GM21737 (cell line): Measurements from ENCODE around the gene SLC5A6.

Experiments used
- ATAC-seq: cut with Tn5 transposase; IDR thresholded peaks from one replicate; pipeline ENCODE4 v1.9.1; 2021; ENCODE audit warnings: mild to moderate bottlenecking, moderate library complexity; ENCODE audit not compliant: unreplicated experiment

Gene SLC5A6

DNA sequence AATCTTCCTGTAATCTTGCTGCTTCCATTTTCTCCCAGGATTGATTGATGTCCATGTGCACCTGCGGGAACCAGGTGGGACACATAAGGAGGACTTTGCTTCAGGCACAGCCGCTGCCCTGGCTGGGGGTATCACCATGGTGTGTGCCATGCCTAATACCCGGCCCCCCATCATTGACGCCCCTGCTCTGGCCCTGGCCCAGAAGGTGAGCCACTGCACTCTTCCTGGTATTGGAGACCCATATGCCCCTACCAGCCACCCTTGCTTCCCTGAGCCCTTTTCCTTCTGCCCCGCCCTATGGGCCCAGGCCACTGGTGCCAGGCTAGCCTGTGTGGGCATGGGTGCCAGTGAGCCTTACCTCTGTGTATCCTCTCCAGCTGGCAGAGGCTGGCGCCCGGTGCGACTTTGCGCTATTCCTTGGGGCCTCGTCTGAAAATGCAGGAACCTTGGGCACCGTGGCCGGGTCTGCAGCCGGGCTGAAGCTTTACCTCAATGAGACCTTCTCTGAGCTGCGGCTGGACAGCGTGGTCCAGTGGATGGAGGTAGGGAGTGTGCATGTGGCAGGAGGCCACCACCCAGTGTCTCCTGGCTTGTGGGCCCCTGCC is 25.4 kb upstream of the SLC5A6 start:
- ATAC-seq: no peak

DNA sequence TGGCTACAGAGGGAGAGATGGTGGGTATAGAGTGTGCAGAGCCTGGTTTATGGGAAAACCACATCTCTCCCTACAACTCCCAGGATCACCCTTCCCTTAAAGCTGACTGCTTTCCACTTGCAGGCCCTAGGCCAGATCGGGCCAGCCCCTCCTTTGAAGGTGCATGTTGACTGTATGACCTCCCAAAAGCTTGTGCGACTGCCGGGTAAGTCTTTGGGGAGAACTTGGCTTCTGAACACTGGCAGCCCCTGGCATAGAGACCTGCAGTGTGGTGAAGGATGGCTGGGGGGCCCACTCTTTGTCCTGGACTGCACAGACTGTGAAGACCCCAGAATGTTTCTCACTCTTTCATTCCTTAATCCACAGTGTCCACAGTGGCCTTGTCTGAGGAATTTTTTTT is 24.6 kb upstream of the SLC5A6 start:
- no peak for ATAC-seq

DNA sequence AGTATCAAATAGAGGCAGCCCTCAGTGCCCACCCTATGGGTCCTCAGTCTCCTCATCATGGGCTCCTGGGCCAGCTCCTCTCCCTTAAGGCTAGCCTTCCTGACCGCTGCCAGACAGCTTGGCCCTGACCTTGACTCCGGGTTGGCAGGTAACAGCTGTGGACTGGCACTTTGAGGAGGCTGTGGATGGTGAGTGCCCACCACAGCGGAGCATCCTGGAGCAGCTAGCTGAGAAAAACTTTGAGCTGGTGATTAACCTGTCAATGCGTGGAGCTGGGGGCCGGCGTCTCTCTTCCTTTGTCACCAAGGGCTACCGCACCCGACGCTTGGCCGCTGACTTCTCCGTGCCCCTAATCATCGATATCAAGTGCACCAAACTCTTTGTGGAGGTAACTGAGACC is 24.1 kb upstream of the SLC5A6 start:
- no peak for ATAC-seq

DNA sequence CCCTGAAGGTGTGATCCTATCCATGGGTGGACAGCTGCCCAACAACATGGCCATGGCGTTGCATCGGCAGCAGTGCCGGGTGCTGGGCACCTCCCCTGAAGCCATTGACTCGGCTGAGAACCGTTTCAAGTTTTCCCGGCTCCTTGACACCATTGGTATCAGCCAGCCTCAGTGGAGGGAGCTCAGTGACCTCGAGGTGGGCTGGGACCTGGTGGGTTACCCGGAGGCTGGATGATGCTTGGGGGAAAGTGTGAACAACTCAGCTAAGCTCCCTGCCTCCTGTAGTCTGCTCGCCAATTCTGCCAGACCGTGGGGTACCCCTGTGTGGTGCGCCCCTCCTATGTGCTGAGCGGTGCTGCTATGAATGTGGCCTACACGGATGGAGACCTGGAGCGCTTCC is 21.3 kb upstream of the SLC5A6 start:
- no peak for ATAC-seq

DNA sequence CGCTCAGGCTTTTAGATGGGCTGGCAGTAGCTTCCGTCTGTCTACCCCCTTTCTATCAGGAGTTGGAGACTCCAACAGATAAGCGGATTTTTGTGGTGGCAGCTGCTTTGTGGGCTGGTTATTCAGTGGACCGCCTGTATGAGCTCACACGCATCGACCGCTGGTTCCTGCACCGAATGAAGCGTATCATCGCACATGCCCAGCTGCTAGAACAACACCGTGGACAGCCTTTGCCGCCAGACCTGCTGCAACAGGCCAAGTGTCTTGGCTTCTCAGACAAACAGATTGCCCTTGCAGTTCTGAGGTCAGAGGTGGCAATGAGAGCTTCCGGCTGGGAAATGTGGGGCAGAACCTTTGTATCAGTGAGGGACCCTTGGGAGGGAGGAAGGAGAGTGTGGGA is 19.9 kb upstream of the SLC5A6 start:
- no peak for ATAC-seq

DNA sequence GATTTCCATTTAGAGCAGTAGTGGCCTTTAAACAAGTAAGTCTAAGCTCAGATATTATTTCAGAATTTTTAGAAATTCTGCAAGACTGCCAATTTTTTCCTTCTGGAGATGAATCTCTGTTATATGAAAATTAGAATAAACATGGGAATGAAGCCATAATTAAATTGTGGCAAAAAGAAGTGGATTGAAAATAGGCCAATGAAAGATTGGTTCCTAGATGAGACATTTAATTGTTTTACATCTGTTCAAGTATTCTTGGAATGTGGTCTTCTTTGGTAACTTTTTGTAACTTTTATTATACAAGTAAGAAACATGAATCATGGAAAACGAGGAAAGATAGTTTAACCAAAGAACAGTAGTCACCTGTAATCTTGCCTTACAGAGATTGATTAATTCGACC is 15.4 kb upstream of the SLC5A6 start:
- no peak for ATAC-seq

DNA sequence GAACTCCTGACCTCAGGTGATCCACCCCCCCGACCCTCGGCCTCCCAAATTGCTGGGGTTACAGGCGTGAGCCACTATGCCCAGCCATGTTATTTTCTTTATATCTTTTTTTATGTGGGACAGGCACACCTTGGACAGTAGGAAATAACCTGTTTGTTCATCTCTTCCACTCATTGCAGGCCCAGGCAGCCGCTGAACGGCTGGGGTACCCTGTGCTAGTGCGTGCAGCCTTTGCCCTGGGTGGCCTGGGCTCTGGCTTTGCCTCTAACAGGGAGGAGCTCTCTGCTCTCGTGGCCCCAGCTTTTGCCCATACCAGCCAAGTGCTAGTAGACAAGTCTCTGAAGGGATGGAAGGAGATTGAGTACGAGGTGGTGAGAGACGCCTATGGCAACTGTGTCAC is 13.5 kb upstream of the SLC5A6 start:
- no peak for ATAC-seq

DNA sequence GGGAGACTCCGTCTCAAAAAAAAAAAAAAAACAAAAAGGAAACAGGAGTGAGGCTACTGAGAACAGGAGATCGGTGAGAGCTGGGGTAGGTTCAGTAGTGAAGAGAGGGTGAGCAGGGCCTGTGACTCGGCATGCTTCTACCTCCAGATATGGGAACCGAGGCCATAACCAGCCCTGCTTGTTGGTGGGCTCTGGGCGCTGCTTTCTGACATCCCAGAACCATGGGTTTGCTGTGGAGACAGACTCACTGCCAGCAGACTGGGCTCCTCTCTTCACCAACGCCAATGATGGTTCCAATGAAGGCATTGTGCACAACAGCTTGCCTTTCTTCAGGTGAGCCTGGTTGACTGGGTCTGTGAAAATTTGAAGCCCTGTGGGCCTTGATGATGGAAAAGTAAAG is 11.3 kb upstream of the SLC5A6 start:
- ATAC-seq: no peak

DNA sequence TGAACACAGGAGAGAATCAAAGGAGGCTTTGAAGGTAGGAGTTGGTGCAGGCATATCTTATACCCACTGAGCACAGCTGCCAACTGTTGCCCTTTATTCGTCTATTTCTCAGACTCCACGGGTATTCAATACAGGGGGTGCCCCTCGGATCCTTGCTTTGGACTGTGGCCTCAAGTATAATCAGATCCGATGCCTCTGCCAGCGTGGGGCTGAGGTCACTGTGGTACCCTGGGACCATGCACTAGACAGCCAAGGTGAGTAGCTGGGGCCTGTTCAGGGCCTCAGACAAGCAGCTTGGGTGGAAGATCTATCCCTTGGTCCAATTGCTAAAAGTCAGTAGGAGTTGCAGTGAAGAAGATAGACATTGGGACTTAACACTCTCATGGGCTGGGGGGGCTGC is 10.3 kb upstream of the SLC5A6 start:
- no peak for ATAC-seq

DNA sequence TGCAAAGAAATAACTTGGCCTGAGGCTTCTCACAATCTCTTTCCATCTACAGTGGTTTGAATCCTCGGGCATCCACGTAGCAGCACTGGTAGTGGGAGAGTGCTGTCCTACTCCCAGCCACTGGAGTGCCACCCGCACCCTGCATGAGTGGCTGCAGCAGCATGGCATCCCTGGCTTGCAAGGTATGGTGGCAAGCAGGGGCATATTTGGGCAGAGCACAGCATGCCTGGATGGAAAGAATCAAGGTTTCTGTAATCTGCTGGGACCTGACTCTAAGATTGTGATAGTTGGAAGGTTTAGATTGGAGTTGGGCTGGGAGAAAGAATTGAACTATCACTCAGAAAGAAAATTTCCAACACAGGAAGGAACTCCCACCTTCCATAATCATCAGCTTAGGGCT is 9.1 kb upstream of the SLC5A6 start:
- no peak for ATAC-seq

DNA sequence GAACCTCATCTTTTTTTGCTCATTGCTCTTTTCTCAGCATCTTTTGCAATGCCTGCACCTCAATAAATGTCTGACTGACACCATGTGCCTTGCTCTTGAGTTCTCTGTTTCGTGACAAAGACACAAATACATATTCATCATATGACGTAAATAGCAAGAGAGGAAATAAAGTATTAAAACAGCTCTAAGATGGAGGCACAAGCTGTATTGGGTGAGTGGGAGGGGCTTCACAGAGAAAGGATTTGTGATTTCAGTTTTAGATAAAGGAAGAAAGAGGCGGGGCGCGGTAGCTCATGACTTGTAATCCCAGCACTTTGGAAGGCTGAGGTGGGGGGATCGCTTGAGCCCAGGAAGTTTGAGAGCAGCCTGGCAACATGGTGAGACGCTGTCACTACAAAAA is 8.0 kb upstream of the SLC5A6 start:
- ATAC-seq: no peak

DNA sequence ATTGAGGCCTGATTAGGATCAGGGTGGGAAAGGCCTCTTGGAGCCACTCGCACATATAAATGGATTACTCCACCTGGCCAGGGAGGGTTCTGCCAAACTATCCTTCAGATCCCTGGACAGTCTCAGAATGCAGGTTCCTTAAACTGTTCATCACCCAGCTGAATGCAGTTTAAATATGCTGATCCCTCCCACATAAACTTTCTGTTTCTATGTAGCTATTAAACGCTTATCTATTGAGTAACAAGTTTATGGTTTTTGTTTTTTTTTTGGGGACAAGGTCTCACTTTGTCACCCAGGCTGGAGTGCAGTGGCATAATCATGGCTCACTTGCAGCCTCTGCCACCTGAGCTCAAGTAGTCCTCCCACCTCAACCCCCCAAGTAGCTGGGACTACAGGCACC is 7.0 kb upstream of the SLC5A6 start:
- no peak for ATAC-seq

DNA sequence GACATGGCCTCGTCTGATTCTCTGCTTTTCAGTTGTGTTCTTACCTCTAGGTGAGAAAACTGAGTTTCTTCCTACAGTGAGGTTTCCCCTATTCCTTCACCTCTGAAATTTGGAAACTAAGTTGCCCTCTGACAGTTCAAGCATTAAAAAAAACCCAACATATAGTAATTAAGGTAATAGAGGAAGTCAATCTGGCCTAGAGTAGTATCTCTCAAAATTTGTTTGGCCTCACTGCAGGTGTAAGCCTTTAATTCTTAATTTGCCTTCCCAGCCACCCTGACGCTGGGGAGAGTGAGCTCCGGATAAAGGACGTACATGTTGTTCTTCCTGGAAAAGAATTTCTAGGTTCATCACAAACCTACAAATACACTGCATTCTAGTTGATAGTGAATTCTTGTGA is 6.5 kb upstream of the SLC5A6 start:
- no peak for ATAC-seq

DNA sequence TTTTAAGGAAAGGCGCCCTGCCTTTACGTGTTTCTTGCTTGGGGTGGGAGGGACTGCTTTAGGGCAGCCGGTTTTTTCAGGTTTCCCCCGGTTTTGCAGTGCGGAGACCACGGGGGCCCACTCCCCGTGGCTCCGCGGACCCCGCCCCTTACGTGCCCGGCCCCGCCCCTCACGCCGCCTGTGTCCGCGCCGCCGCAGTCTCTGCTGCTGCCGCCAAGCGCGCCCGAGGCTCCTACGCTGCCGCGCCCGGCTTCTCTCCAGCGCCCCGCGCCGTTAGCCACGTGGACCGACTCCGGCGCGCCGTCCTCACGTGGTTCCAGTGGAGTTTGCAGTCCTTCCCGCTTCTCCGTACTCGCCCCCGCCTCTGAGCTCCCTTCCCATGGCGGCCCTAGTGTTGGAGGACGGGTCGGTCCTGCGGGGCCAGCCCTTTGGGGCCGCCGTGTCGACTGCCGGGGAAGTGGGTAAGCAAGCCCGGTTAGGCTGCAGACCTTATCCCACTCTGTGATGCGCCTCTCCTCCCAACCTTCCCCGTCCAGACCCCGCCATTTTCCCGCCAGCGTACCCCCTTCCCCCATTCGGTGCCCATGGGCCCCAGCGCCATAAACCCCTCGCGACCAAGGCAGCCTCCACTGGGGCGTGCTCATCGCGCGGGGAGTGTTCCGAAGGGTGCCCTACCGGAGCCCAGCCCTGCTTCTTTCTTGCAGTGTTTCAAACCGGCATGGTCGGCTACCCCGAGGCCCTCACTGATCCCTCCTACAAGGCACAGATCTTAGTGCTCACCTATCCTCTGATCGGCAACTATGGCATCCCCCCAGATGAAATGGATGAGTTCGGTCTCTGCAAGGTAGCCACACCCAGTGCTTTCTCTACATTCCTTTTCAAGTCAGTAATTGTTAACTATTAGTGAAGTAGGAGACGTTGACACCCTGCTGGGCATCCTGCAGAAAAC is 5.4 kb upstream of the SLC5A6 start, which contains the start of gene CAD:
TSS of gene CAD (plus strand) at position 197 of the 949 bp plus-strand sequence. CDS start at position 380, 183 bp downstream.
- peak; percentile 77 for ATAC-seq

DNA sequence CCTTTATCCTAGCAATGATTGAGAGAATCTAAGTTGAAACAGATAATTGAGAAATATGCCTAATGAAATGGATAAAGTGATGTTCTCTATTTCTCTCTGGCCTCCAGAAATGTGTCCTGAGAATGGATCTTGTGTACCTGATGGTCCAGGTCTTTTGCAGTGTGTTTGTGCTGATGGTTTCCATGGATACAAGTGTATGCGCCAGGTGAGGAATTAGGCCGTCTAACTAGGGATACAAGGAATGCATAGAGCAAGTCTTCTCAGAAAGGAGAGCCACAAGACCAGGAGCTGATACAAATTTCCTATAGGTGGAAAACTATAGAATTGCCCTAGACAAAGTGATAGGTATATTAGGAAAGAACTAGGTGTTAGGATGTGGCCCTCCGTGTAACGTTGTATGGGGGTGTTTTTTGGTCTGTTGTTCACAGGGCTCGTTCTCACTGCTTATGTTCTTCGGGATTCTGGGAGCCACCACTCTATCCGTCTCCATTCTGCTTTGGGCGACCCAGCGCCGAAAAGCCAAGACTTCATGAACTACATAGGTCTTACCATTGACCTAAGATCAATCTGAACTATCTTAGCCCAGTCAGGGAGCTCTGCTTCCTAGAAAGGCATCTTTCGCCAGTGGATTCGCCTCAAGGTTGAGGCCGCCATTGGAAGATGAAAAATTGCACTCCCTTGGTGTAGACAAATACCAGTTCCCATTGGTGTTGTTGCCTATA is 4.5 kb upstream of the SLC5A6 start:
- ATAC-seq: no peak

DNA sequence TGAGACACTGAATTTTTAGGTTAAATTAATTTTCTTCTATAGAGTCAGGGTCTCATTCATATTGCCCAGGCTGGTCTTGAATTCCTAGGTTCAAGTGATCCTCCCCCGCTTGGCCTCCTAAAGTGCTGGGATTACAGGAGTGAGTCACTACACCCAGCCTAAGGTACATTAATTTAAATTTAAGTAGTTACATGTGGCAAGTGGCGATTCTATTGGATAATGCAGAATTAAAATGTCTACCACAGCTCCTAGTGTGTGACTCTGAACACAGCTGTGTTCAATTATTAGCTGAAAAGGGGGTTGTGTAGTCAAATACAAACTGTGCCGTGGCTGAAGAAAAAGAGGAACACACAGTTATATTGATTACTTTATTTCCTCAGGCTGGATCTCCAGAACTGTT is 2.9 kb upstream of the SLC5A6 start:
- ATAC-seq: no peak

DNA sequence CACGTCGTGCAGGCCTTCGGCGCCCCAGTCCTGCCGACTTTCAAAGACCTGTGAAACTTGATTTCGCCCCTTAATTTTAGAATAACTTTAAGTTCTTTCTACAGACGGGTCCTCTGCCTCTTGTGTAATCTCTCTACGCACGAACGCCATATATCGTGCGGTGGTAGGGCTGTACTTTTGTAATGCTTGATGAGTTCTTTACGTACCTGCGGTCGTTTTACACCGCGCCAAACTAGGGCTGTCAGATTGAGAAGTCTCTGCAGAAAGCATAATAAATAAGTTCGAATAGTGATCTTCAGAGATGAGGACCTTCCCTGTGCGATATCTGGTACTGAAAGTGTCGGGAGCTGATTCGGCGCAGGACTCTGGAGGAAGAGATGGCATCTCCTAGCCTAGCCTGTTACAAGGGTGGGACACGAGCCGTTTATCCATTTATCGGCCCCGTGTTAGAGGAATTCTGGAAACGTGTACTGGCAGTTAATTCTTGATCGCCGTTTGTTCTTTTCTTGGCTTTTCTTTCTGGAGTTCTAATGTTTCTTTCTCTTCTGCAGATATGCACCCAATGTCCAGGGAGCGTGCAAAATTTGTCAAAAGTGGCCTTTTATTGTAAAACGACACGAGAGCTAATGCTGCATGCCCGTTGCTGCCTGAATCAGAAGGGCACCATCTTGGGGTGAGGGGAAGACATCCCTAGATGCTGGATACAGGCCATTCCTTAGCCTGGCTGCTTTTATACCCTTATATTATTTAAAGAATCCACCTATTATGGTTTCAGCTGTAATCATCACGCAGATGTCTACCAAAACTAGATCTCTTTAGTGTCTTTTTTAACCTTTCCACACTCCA is 781 bp upstream of the SLC5A6 start:
- peak; percentile 5 for ATAC-seq

DNA sequence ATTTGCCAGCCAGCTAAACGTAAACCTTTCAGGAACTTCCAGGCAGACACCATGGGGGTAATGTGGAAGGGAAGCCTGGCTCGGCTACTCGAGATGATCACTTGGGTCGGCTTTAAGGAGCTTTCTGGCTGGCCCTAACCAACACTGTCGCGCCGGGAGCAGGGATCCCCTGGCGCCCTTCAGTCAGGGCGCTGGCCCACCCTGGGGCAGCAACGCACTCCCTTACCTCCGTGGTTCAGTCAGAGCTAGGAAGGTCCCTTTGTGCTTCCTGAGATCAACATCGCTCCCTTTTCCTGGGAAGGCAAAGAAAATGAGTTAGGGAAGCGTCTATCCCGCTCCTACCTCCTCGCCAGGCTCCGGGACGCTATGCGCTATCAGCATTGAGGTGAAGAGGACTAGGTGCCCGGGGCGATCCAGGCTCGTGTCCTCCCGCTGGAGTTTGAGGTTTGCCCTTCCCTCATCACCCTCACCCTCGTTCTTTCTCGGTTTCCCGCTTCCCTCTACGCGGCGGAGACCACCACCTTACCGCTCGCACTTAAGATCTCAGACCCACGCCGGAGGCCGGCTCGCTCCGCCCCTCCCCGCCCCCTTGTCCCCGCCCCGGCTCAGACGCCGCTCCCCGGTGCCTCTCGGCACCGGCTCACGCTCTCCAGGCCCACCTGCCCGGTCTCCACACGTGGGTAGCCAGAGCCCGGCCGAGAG is 676 bp downstream of the SLC5A6 start:
- ATAC-seq: no peak

DNA sequence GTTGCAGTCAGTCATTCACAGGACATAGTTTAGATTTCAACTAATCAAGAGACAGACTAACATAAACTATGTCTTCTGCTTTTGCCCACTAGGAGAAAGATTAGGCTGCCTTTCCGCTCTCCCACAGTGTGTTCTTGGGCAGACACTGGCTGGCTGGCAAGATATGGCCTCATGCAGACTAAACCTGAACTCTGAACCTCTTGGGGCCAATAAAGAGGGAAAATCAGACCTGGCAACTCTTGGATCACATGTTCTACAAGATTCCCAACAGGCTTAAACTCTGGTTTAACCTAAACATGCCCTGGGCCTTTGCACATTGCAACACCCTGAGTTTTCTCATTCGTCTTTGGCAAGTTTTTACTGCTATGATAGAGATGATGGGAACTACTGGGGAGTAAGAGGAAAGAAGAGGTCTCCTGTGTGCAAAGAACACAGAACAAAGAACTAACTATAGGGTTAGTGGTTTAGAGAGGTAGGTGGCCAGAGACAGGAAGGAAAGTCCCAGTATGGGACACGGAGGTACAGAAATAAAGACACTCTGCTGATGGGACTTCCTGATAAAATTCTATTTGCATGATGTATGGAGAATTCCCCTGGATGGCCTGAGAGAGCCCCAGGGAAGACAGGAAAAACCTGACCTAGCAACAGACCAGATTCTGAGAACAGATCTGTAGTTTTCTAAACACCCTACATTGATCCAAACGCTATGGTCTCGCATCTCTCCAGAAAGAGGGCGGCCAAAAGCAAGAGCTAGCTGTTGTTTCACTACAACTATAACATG is 2.3 kb downstream of the SLC5A6 start:
- ATAC-seq: no peak
